Measurements from ENCODE around the gene BAZ2B. TPM values are rescaled to one million over a fixed set of nuclear protein-coding genes. Genes with fewer than 3 reads are reported as not detected.

Gene BAZ2B
- total RNA-seq, 1 donor from 2014 or later: 81.5 TPM

- H3K27me3 Mint-ChIP-seq (ENCODE audit: unreplicated experiment): no peaks in the 10 kb centered on the region
- TF ChIP-seq, protein P1, sequence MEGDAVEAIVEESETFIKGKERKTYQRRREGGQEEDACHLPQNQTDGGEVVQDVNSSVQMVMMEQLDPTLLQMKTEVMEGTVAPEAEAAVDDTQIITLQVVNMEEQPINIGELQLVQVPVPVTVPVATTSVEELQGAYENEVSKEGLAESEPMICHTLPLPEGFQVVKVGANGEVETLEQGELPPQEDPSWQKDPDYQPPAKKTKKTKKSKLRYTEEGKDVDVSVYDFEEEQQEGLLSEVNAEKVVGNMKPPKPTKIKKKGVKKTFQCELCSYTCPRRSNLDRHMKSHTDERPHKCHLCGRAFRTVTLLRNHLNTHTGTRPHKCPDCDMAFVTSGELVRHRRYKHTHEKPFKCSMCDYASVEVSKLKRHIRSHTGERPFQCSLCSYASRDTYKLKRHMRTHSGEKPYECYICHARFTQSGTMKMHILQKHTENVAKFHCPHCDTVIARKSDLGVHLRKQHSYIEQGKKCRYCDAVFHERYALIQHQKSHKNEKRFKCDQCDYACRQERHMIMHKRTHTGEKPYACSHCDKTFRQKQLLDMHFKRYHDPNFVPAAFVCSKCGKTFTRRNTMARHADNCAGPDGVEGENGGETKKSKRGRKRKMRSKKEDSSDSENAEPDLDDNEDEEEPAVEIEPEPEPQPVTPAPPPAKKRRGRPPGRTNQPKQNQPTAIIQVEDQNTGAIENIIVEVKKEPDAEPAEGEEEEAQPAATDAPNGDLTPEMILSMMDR (IDR thresholded peaks at IDR 0.05): no peak
- H3K9me3 Mint-ChIP-seq (ENCODE audit: unreplicated experiment): peaks cover 17% of the 10 kb centered on the region
- no peak overlapping the region for H3K27ac Mint-ChIP-seq (ENCODE audit: unreplicated experiment)
- no peaks in the 10 kb centered on the region for H3K4me1 Mint-ChIP-seq (ENCODE audit: unreplicated experiment)
- no peak overlapping the region for H3K4me3 Mint-ChIP-seq (ENCODE audit: unreplicated experiment)
- peaks cover 2% of the 10 kb centered on the region for H3K36me3 Mint-ChIP-seq (ENCODE audit: unreplicated experiment)
- DNase-seq (ENCODE audit: extremely low spot score, unreplicated experiment): no peak
Measured at GRCh38 chr2:159300586-159300985, 315.8 kb downstream of the BAZ2B start.

DNA sequence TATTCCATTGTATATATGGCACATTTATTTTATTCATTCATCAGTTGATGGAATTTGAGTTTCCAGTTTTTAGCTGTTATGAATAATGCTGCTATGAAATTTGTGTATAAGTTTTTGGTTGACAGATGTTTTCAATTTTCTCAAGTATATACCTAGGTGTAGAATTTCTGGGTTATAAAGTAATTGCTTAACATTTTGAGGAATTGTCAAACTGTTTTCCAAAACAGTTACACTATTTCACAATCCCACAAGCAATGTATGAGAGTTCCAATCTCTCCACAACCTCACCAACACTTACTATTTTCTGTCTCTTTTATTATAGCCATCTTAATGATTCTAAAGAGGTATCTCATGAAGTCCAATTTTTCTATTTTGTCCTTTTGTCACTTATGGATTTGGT is 317.4 kb downstream of the BAZ2B start:
- no peaks in the 10 kb centered on the region for H3K27me3 Mint-ChIP-seq (ENCODE audit: unreplicated experiment)
- H3K4me3 Mint-ChIP-seq (ENCODE audit: unreplicated experiment): no peak overlapping the region
- H3K27ac Mint-ChIP-seq (ENCODE audit: unreplicated experiment): no peak overlapping the region
- no peak for DNase-seq (ENCODE audit: extremely low spot score, unreplicated experiment)
- H3K9me3 Mint-ChIP-seq (ENCODE audit: unreplicated experiment): peaks cover 7% of the 10 kb centered on the region
- TF ChIP-seq, protein P1 (IDR thresholded peaks at IDR 0.05): no peak
- no peaks in the 10 kb centered on the region for H3K4me1 Mint-ChIP-seq (ENCODE audit: unreplicated experiment)
- no peaks in the 10 kb centered on the region for H3K36me3 Mint-ChIP-seq (ENCODE audit: unreplicated experiment)

- TF ChIP-seq, protein P1 (IDR thresholded peaks at IDR 0.05): no peak
- H3K36me3 Mint-ChIP-seq (ENCODE audit: unreplicated experiment): no peaks in the 10 kb centered on the region
- no peak overlapping the region for H3K27ac Mint-ChIP-seq (ENCODE audit: unreplicated experiment)
- no peak for DNase-seq (ENCODE audit: extremely low spot score, unreplicated experiment)
- no peaks in the 10 kb centered on the region for H3K4me1 Mint-ChIP-seq (ENCODE audit: unreplicated experiment)
- peaks cover 3% of the 10 kb centered on the region for H3K9me3 Mint-ChIP-seq (ENCODE audit: unreplicated experiment)
- no peaks in the 10 kb centered on the region for H3K27me3 Mint-ChIP-seq (ENCODE audit: unreplicated experiment)
- H3K4me3 Mint-ChIP-seq (ENCODE audit: unreplicated experiment): no peak overlapping the region
Measured at GRCh38 chr2:159297042-159297707, 319.2 kb downstream of the BAZ2B start.

DNA sequence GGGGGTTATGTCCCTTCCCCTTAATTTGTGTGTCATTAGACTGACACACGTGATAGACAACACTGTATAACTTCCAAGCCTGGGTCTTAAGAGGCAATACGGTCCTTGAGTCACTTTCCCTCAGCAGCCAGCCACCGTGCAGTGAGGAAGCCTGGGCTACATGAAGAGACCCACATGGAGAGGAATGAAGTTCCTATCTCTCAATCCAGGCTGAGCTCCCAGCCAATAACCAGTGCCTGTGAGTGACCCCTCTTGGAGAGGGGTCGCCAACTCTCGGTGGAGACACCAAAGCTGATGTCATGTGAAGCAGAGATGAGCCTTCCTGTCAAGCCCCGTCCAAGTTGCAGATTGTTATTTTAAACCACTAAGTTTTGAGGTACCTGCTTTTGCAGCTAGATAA is 324.2 kb downstream of the BAZ2B start:
- DNase-seq (ENCODE audit: extremely low spot score, unreplicated experiment): no peak
- H3K27me3 Mint-ChIP-seq (ENCODE audit: unreplicated experiment): no peaks in the 10 kb centered on the region
- H3K27ac Mint-ChIP-seq (ENCODE audit: unreplicated experiment): no peak overlapping the region
- no peaks in the 10 kb centered on the region for H3K36me3 Mint-ChIP-seq (ENCODE audit: unreplicated experiment)
- no peak overlapping the region for H3K4me3 Mint-ChIP-seq (ENCODE audit: unreplicated experiment)
- H3K9me3 Mint-ChIP-seq (ENCODE audit: unreplicated experiment): no peaks in the 10 kb centered on the region
- peaks cover 20% of the 10 kb centered on the region for H3K4me1 Mint-ChIP-seq (ENCODE audit: unreplicated experiment)
- TF ChIP-seq, protein P1 (IDR thresholded peaks at IDR 0.05): no peak

DNA sequence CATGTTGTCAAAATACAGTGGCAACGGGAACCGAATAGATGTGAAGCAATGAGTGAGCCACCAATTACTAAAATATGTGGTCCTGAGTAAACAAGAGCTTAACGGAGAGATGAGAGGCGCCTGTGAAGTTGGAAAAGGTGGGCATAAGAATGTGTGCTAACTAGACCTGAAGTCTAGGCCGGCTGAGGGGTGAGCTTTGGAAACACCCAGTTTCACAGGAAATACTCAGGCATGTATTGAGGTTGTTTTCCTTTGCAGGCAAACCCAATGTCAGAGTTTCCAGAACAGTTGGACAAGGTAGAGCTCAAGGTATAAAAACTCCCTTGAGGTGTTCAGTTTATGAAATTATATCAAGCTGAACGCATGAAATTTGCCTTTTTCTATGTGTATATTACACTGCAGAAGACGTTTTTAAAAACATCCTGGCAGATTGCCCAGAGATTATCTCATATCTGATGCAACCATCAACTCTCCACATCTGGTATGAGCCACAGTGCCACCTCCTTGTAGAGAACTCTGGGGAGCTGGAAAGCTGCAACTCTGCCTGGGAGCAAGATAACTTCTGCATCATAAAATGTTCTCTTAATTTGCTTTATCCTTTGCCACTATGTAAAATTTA is 325.9 kb downstream of the BAZ2B start:
- TF ChIP-seq, protein P1 (IDR thresholded peaks at IDR 0.05): peak; percentile 33
- Mint-ChIP-seq H3K9me3 (ENCODE audit: unreplicated experiment) (no peaks in the 10 kb centered on the region), H3K36me3 (ENCODE audit: unreplicated experiment) (no peaks in the 10 kb centered on the region), H3K4me3 (ENCODE audit: unreplicated experiment) (no peak overlapping the region), H3K27me3 (ENCODE audit: unreplicated experiment) (no peaks in the 10 kb centered on the region), H3K27ac (ENCODE audit: unreplicated experiment) (peak overlapping the region; percentile 76), H3K4me1 (ENCODE audit: unreplicated experiment) (peaks cover 28% of the 10 kb centered on the region)
- DNase-seq (ENCODE audit: extremely low spot score, unreplicated experiment): no peak
